BJ (cell line): ENCODE results near the gene RFX2. TPM values are rescaled to one million over a fixed set of nuclear protein-coding genes. Genes with fewer than 3 reads are reported as not detected.

Source experiments
- CTCF ChIA-PET: fragments of 350-600 bp; formaldehyde crosslinking; extraction: SDS; loops from one replicate; lab custom pipeline; 2021; ENCODE audit warnings: antibody characterized with exemption, inconsistent platforms; lab: Yijun Ruan, JAX
- POLR2A ChIA-PET: fragments of 300-600 bp; sonication (Branson Sonifier 250); formaldehyde crosslinking; extraction: SDS; loops from one replicate; lab custom pipeline; 2021; ENCODE audit warnings: antibody characterized with exemption; lab: Charles Lee
- DNase-seq: peaks from one replicate; pipeline ENCODE4 v3.0.0-alpha.2; 2011; ENCODE audit warnings: low read depth
- H3K27me3 ChIP-seq: 2 replicates; pipeline ENCODE4 v1.6.0; 2011; ENCODE audit warnings: low read length; ENCODE audit not compliant: control insufficient read depth, insufficient read depth
- H3K36me3 ChIP-seq: 2 replicates; pipeline ENCODE4 v1.5.1; 2011; ENCODE audit warnings: low read length; ENCODE audit not compliant: control insufficient read depth, insufficient read depth
- H3K4me3 ChIP-seq: 2 replicates; pipeline ENCODE4 v1.5.1; 2011; ENCODE audit warnings: low read depth, mild to moderate bottlenecking, control low read depth, low read length
- CTCF ChIP-seq: IDR thresholded peaks from 2 replicates; pipeline ENCODE4 v1.5.1; 2011; ENCODE audit warnings: low read depth, mild to moderate bottlenecking, control low read depth, inconsistent platforms, low read length, moderate library complexity; ENCODE audit not compliant: insufficient read depth
- polyA plus RNA-seq: library from polyadenylated mRNA; depleted of rRNA; stranded (reverse); fragments of >200 nt; gene quantifications from 2 replicates; pipeline ENCODE4 v1.2.3, GENCODE V29; 2011

RFX2 gene
- polyA plus RNA-seq, 1 experiment: 5.7 TPM

GRCh38 chr19:6020972-6021805 lies 89.1 kb downstream of the RFX2 start:
- no peak overlapping the region for H3K4me3 ChIP-seq
- DNase-seq: no peak
- POLR2A ChIA-PET: no interaction called here
- H3K36me3 ChIP-seq: no peaks in the 10 kb centered on the region; the same call in 1 of the 2 replicates
- CTCF ChIA-PET: interaction anchor here (0.9 to 2.7 kb wide), 11 partner anchors 11 to 217 kb away, joined by 3 to 33 read pairs (median 9); no protein-coding TSS in a partner anchor
- TF ChIP-seq CTCF: no peak
- no peaks in the 10 kb centered on the region for H3K27me3 ChIP-seq

- no peak for TF ChIP-seq CTCF
- Histone ChIP-seq H3K36me3 (no peaks in the 10 kb centered on the region; the same call in 1 of the 2 replicates), H3K4me3 (no peak overlapping the region), H3K27me3 (no peaks in the 10 kb centered on the region)
- CTCF ChIA-PET: interaction anchor here (0.9 to 1.9 kb wide), 2 partner anchors 52 to 53 kb away, joined by 5 to 6 read pairs; no protein-coding TSS in a partner anchor
- POLR2A ChIA-PET: no interaction called here
- DNase-seq: no peak
These were observed 90.0 kb downstream of the RFX2 start for GRCh38 chr19:6020166-6020882.

DNA sequence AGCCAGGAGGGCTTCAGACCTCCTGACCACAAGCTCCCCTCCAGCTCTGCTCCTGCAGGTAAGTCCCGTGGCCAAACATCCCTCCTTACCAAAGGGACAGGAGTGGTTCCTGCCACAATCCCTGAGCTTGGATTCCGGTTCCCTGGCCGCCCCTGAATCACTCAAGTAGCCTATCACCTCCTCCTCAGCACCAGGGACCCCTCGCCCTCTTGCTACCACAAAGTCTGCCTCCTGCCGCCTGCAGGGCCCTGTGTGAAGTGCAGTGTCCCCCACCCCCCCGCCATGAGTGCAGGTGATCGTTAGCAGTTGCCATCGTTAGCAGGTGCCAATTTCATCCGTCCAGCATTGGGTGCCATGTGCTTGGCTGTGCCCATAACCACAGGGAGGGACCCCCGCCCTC lies 91.5 kb downstream of the RFX2 start:
- no peak for DNase-seq
- Histone ChIP-seq H3K27me3 (no peaks in the 10 kb centered on the region), H3K36me3 (no peaks in the 10 kb centered on the region; the same call in 1 of the 2 replicates), H3K4me3 (no peak overlapping the region)
- ChIA-PET POLR2A (no interaction called here), CTCF (interaction anchor here (1.3 to 1.9 kb wide), 2 partner anchors 31 to 51 kb away, joined by 4 to 6 read pairs; no protein-coding TSS in a partner anchor)
- 0 out of 2 replicates have a peak, but pooled peaks have one; percentile 18 for TF ChIP-seq CTCF

DNA sequence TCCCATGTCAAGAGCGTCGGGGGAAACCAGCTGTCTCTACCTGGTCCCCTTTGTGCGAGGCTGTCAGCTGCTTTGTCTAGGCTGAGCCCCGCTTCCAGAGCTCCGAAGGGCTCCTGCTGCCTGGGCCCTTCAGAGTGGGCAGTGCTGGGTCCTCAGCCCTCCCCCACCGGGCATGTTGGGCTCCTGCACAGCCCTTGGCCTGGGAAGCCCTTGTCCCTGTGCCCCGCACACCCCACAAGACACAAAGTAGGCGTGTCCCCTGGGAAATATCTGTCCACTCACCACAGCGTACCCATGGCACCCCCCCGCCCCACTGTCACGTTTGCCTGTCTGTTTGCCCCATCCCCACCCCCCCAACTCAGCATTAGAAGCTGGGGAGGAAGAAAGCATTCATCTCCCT lies 92.7 kb downstream of the RFX2 start:
- no peak overlapping the region for H3K4me3 ChIP-seq
- ChIA-PET CTCF (interaction anchor here (0.7 kb wide), 1 partner anchor 30 kb away, joined by 3 read pairs; no protein-coding TSS in a partner anchor), POLR2A (no interaction called here)
- DNase-seq: no peak
- H3K27me3 ChIP-seq: no peaks in the 10 kb centered on the region
- TF ChIP-seq CTCF: no peak
- H3K36me3 ChIP-seq: peaks cover 2% of the 10 kb centered on the region
